HG03469 (cell line): Measurements from ENCODE around the gene PTPRG.
A peak's percentile ranks its signal among the peaks of the same experiment; 100 is the strongest.

Experiments
- ATAC-seq: cut with Tn5 transposase; IDR thresholded peaks from one replicate; pipeline ENCODE4 v1.9.1; 2021; ENCODE audit warnings: mild to moderate bottlenecking, moderate library complexity, moderate number of reproducible peaks; ENCODE audit not compliant: unreplicated experiment

The PTPRG gene

GRCh38 chr3:62276658-62277180, 715.3 kb downstream of the PTPRG start:
- no peak for ATAC-seq

DNA sequence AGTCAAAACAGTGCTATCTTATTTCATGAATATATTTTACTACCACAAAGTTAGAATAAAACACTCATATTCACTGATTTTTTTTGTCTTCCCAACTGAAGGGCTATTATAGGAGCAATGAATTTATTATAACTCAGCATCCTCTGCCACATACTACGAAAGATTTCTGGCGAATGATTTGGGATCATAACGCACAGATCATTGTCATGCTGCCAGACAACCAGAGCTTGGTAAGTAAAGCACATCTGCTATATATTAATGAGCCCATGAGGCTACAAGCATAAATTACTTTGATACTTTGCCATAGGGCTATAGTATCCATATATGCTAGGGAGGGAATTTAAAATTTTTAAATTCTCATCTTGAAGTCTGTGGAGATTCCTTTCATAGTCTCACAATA, 716.1 kb downstream of the PTPRG start:
- no peak for ATAC-seq

DNA sequence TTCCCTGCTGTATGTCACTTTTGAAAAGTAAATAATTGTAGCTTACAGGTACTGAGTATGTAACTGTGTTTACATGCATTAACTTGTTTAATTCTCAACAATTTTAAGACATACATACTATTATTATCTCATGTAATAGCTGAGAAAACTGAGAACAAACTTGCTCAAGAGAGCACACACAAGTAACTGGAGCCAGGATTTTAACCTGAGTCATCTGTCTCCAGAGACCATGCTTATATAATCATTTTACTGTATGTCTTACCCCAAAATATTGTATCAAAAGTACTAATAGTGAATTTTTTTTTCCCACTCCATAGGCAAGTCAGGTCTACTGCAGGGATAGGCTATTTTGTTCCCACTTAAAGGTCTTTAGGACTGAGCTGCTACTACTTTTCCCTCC, 716.6 kb downstream of the PTPRG start:
- no peak for ATAC-seq

GRCh38 chr3:62281726-62282125, 720.4 kb downstream of the PTPRG start:
- ATAC-seq = no peak

DNA sequence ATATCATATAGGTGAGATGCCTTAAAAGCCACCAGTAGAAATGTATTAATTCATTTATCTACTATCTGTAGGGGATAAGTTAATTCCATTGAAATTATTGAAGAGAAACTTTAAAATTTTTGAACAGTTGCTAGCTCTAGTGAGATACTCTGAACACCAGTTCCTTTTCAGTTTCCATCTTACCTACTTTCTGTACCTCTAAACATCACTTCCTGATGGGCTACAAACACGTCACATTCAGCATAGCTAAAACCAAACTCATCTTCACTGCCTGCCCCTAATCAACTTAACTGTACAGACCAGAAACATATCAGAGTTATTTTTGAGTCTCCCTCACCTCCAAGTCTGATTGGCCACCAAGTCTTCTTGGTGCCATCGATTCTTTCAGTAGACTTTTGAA, 723.1 kb downstream of the PTPRG start:
- ATAC-seq = no peak

- peak; percentile 57 for ATAC-seq
Measured at GRCh38 chr3:62287392-62287927, 726.1 kb downstream of the PTPRG start.

GRCh38 chr3:62289922-62290321, 728.6 kb downstream of the PTPRG start:
- no peak for ATAC-seq

DNA sequence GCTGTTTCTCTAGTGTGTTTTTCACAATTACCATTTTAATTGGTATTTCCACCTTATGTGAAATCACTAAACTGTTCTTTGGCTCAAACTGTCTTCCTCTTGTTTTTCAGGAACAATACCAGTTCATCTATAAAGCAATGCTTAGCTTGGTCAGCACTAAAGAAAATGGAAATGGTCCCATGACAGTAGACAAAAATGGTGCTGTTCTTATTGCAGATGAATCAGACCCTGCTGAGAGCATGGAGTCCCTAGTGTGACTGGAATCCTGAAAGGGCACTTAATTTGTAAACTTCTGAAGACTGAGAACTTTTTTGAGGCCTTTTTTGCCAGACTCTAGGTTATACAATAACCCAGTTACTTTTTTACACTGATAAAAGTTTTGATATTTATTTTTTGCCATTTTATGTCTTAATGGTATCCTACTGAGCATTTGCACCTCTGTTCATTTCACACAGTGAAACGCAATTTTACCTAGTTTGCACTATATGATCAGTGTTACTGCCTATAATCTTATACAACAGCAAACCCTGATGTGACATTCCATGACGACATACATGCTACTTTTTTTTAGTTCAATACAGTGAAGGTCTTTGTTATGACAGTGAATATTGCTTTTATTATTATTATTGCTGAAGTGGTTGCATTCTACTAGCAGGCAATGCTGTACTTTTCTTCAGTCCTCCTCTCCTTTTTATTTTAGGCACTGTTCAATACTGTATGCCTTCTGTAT, 731.8 kb downstream of the PTPRG start:
- no peak for ATAC-seq

- no peak for ATAC-seq
Measured at GRCh38 chr3:62295571-62295970, 734.2 kb downstream of the PTPRG start.

DNA sequence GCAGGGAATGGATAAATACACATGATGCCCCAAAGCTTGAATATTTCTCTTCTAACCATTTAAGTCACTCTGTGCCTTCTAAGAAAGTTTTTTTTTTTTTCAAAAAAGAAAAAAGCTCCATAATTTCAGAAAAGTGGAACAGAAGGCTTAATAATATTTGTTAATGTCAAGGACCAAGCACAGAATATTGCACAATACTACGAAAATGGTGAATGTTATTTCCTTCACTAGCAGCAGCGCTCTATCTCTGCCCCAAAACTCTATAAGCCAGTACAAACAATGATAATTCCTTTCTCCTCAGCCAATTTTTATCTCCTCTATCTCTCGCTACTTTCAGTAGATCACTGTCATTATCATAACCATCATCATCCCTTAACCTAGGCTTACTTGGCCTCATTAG, 739.2 kb downstream of the PTPRG start:
- no peak for ATAC-seq

GRCh38 chr3:62312201-62312600, 750.8 kb downstream of the PTPRG start:
- no peak for ATAC-seq

DNA sequence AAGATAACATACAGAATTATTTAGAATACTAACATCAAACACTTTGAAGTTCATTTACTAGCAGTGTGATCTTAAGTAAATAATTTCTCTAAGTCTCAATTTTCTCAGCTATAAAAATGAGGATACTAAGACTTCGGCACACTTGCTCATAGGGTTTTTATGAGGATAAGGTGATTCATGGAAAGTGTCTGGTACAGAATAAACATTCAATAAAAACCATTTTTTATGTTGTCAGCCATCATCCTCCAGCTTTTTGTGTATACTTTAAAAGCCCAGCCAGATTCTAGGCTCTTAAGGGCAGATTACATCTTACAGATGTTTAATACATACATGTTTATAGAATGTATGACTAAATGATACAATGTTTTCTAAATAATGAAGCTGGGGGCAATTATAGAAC, 755.2 kb downstream of the PTPRG start:
- no peak for ATAC-seq

- ATAC-seq = no peak
Measured at GRCh38 chr3:62318365-62318751, 757.0 kb downstream of the PTPRG start.

DNA sequence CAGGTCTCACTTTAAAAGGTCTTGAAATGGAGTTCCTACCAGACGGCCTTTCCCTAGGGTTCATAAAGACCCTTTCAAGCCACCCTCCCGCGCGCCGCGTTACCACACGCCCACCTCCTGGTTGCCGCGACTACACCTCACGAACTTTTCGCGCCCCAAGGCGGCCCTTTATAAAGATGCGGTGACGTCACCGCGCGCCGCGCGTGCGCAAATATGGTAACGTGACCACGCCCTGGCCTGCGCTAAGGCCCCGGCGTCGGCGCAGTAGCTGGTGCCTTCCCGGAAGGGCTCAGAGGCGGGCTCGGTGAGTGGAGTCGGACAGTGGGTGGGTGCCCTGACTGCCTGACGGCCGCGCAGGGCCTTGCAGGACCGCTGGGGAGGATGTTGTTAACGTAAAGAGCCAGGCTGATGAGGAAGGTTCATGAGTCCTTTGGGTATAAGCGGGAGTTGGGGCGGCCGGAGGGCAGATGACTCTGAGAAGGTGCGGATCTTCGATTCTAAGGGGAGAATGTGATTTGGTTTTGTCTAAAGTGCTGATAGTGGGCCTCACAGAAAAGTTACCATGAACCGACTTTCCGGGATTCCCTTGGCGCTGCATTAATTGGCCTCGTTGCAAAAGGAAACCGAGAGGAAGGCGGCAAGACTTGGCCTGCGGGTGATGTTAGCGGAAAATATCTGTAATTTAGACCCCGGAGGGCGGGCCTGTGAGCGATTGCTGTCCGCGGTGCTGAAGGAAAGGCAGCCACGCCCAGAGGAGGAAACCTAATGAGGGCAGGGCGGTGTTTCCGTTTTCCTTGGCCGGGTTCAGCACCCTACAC, 757.6 kb downstream of the PTPRG start:
- peak; percentile 98 for ATAC-seq

DNA sequence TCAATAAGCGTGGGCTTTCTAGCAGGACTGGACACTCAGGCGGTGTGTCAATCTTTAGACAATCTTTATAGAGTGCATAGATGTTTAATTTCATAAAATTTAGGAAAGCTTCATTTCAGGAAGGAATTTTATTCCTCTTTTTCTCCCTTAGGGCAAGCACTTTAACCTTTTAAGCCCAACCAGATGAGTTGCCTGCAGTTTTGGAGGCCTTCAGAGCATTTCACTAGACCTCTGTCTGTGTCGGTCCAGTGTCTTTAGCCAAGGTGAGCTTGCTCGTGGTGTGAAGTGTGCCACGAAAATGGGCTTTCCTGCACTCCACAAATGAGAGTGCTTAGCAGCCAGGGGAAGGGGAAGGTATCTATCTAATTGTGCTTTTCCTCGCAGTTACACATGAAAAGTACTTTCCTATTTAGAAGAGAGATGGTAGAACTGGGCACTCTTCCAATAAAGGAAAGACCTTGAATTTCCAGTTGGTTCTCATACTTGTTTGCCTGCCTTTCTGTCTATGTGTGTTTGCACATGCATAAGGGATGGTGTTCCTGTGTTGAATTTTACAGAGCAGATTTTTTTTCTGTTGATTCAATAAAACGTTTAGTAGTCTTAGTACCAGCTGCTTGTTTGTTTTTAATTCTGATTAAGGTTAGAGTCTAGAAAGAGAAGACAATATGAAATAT, 758.3 kb downstream of the PTPRG start:
- no peak for ATAC-seq

DNA sequence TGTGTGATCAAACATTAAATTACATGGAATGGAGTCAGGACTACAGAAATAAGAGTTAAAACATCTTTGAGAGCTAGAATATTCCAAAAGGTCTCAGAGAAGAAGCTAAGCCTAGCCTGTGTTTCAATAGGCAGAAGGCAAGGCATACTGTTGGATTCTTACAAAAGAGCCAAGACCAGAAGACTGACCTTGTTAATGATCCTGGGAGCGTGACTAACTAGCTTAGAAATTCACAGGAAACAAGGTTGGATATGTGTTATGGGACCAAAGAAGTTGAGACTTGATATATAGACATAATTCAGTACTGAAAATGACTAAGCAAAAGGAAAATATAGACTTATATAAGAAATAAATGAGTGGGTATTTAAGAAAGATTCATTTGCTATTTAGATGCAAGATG, 761.9 kb downstream of the PTPRG start:
- no peak for ATAC-seq

DNA sequence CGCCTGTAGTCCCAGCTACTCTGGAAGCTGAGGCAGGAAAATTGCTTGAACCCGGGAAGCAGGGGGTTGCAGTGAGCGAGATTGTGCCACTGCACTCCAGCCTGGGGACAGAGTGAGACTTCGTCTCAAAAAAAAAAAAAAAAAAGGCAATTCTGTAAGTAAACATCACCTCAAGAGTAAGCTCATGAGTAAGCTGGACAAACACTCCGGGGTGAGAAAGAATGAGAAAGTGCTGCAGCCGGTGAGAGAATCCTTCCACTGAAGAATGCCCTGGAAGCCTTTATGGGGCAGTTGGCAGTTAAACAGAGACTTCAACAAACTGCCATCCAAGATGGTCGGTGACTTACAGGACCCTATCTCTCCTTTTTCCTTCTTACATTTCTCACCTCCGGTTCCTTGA, 764.5 kb downstream of the PTPRG start:
- ATAC-seq = no peak

DNA sequence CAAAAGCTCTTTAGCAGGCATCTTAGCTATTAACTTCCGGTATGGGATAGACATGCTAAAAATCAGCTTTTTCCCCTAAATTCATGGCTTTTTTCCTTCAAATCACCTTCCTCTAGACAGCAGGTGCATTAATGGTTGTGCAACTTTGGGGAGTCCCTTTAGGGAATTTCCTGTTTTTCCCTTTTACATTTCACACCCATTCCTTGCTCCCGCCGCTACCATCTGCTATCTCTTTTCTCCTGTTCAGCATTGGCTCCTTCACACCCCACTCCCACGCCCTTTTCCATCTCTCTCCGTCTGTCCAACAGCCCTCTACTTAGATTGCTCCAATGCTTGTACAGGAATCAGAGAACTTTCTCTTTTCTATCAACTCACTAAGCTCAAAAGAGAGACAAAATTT, 768.6 kb downstream of the PTPRG start:
- no peak for ATAC-seq

GRCh38 chr3:62332017-62332416, 770.6 kb downstream of the PTPRG start:
- no peak for ATAC-seq

DNA sequence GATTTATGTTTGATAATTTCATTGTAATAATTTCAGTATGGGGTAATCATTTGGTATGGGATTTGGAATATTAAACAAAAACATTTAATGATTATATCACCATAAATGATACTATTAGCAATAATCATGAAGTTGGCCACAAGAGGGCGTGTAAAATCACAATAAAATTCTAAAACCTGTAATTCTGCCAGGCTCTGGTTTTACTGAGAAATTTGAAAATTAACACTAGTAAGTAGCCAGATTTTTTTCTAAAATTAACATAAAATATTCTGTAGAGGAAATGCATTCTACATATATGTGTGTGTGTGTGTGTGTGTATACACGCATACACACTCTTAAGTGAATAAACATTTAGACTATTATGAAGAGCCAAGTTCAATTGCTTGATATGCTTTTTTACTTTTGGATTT, 771.5 kb downstream of the PTPRG start:
- ATAC-seq = no peak

GRCh38 chr3:62335196-62335595, 773.8 kb downstream of the PTPRG start:
- no peak for ATAC-seq
